Body of pancreas (tissue), 4 donors: ENCODE results near the gene CLSTN2. TPM values are rescaled to one million over a fixed set of nuclear protein-coding genes. Genes with fewer than 3 reads are reported as not detected.

Source experiments
- ATAC-seq: fragments of 150-250 bp; one replicate; pipeline ENCODE4 v1.9.1; 2016
- DNase-seq, 4 donors: peaks; one replicate each; pipeline ENCODE4 v3.0.0-alpha.2; 2019
- H3K27ac ChIP-seq, 4 donors: fragments of 200-600 bp; sonication (generic); 1 replicate in 3 of 4; 2 replicates in 1 of 4; pipeline versions ENCODE4 v1.5.1 to v1.6.1; 2016 to 2019; ENCODE audit warnings: mild to moderate bottlenecking in 1 of 4, mixed read lengths in 1 of 4, moderate library complexity in 1 of 4
- H3K27me3 ChIP-seq, 2 donors: fragments of 200-600 bp; sonication (generic); one replicate each; pipeline ENCODE4 v1.6.0; 2016; ENCODE audit warnings: mild to moderate bottlenecking in 1 of 2
- H3K36me3 ChIP-seq, 2 donors: fragments of 200-600 bp; sonication (generic); replicated peaks in 1 of 2; 2 replicates each; pipeline ENCODE4 v1.5.1; 2016; ENCODE audit warnings: low read depth in 2 of 2; ENCODE audit not compliant: insufficient read depth in 1 of 2
- H3K4me1 ChIP-seq: fragments of 200-600 bp; sonication (generic); one replicate; pipeline ENCODE4 v1.6.0; 2016
- H3K4me3 ChIP-seq, 2 donors: fragments of 200-600 bp; sonication (generic); 1 replicate in 1 of 2; 2 replicates in 1 of 2; pipeline ENCODE4 v1.5.1; 2016 to 2019
- H3K9me3 ChIP-seq, 3 donors: fragments of 200-600 bp; sonication (generic); 1 replicate in 2 of 3; 2 replicates in 1 of 3; pipeline ENCODE4 v1.5.1; 2016
- POLR2A ChIP-seq, 3 donors: fragments of 450-650 bp; IDR thresholded peaks; one replicate each; pipeline ENCODE4 v1.6.1; 2016; ENCODE audit warnings: antibody characterized with exemption in 3 of 3, mild to moderate bottlenecking in 2 of 3
- WGBS, 2 donors: methylation state at CpG; one replicate each; pipeline ENCODE4 v1.1.5; 2017; 5-methylcytosine and 5-hydroxymethylcytosine counted together
- intact Hi-C: fragments of 100-400 bp; cut with DNase I; formaldehyde crosslinking; loops from one replicate; pipeline ENCODE4 v1.15.1; 2023
- total RNA-seq, 2 donors: library from RNA; depleted of rRNA; stranded (reverse); fragments of >200 nt; gene quantifications; one replicate each; pipeline ENCODE4 v1.1.0, GENCODE V29; 2016
- TF ChIP-seq, protein P1 (sequence below), 7 experiments: fragments of 450-650 bp in 4 of 7; fragments of 200-600 bp in 3 of 7; sonication (generic) in 3 of 7; IDR thresholded peaks; one replicate each; pipeline ENCODE4 v1.5.1; 2016 to 2019; ENCODE audit warnings: antibody characterized with exemption in 7 of 7

Gene CLSTN2
- total RNA-seq, 2 donors from 2014 or later = 14.5 to 14.8 TPM

- TF ChIP-seq POLR2A (IDR thresholded peaks at IDR 0.05) = no peak
- TF ChIP-seq, protein P1, sequence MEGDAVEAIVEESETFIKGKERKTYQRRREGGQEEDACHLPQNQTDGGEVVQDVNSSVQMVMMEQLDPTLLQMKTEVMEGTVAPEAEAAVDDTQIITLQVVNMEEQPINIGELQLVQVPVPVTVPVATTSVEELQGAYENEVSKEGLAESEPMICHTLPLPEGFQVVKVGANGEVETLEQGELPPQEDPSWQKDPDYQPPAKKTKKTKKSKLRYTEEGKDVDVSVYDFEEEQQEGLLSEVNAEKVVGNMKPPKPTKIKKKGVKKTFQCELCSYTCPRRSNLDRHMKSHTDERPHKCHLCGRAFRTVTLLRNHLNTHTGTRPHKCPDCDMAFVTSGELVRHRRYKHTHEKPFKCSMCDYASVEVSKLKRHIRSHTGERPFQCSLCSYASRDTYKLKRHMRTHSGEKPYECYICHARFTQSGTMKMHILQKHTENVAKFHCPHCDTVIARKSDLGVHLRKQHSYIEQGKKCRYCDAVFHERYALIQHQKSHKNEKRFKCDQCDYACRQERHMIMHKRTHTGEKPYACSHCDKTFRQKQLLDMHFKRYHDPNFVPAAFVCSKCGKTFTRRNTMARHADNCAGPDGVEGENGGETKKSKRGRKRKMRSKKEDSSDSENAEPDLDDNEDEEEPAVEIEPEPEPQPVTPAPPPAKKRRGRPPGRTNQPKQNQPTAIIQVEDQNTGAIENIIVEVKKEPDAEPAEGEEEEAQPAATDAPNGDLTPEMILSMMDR (IDR thresholded peaks at IDR 0.05) = no peak
These were observed 143.4 kb downstream of the CLSTN2 start for GRCh38 chr3:140078343-140078742.

DNA sequence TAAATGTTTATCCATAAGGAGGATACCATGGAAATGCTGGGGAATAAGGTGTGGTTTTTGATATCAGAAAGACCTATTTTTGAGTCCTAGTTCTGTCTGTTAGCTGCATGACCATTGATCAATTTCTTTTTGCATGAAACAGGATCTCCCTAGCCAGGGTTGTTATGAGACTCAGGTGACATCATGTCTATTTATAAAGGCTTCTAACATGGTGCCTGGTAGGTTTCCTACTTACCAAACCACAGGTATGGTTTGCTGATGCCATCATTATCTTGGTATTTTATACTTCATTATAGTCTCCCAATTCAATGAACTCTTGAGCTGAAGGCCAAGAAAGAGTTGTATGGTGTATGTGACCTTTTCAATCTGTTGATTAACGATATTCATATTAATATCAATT is 144.0 kb downstream of the CLSTN2 start:
- H3K36me3 ChIP-seq = no peaks in the 10 kb centered on the region
- TF ChIP-seq, protein P1 (IDR thresholded peaks at IDR 0.05) = no peak
- no peak for TF ChIP-seq POLR2A (IDR thresholded peaks at IDR 0.05)
- ATAC-seq = no peak
- DNase-seq = no peak
- H3K4me3 ChIP-seq = no peak overlapping the region
- WGBS, 2 donors = 81 to 97% methylated on average over 1 of the region's 1 CpG
- intact Hi-C loops = no loop called here
- H3K9me3 ChIP-seq = no peaks in the 10 kb centered on the region
- H3K27ac ChIP-seq = no peak overlapping the region
- H3K27me3 ChIP-seq = no peaks in the 10 kb centered on the region
- no peaks in the 10 kb centered on the region for H3K4me1 ChIP-seq

More at GRCh38 chr3:140078343-140078742, 143.4 kb downstream of the CLSTN2 start:
- ATAC-seq (no peak), DNase-seq (no peak)
- WGBS, 2 donors = 52 to 57% methylated on average over 4 of the region's 4 CpGs
- Histone ChIP-seq H3K36me3 (no peaks in the 10 kb centered on the region), H3K4me3 (no peak overlapping the region), H3K9me3 (no peaks in the 10 kb centered on the region), H3K27ac (no peak overlapping the region), H3K27me3 (no peaks in the 10 kb centered on the region), H3K4me1 (no peaks in the 10 kb centered on the region)
- intact Hi-C loops = no loop called here

GRCh38 chr3:140081887-140082286 is 146.9 kb downstream of the CLSTN2 start:
- WGBS, 2 donors = 65 to 85% methylated on average over 1 of the region's 1 CpG
- Histone ChIP-seq H3K36me3 (no peaks in the 10 kb centered on the region), H3K4me3 (no peak overlapping the region), H3K9me3 (no peaks in the 10 kb centered on the region), H3K4me1 (peaks cover 11% of the 10 kb centered on the region), H3K27ac (no peak overlapping the region), H3K27me3 (no peaks in the 10 kb centered on the region)
- intact Hi-C loops = no loop called here
- DNase-seq (no peak), ATAC-seq (no peak)
- no peak for TF ChIP-seq POLR2A (IDR thresholded peaks at IDR 0.05)
- TF ChIP-seq, protein P1 (IDR thresholded peaks at IDR 0.05) = no peak

GRCh38 chr3:140085001-140085400 is 150.0 kb downstream of the CLSTN2 start:
- Histone ChIP-seq H3K27ac (no peak overlapping the region), H3K4me3 (no peak overlapping the region), H3K4me1 (peaks cover 22% of the 10 kb centered on the region), H3K36me3 (no peaks in the 10 kb centered on the region), H3K9me3 (no peaks in the 10 kb centered on the region), H3K27me3 (no peaks in the 10 kb centered on the region)
- ATAC-seq = no peak
- DNase-seq = no peak
- 76 to 83% methylated on average over 5 of the region's 5 CpGs for WGBS, 2 donors
- intact Hi-C loops = no loop called here
- no peak for TF ChIP-seq POLR2A (IDR thresholded peaks at IDR 0.05)
- TF ChIP-seq, protein P1 (IDR thresholded peaks at IDR 0.05) = no peak

- ATAC-seq = peak; percentile 81
- 16 to 27% methylated on average over 1 of the region's 1 CpG for WGBS, 2 donors
- H3K9me3 ChIP-seq = no peaks in the 10 kb centered on the region
- intact Hi-C loops = no loop called here
- H3K27me3 ChIP-seq = no peaks in the 10 kb centered on the region
- TF ChIP-seq, protein P1 (IDR thresholded peaks at IDR 0.05) = no peak
- no peak for TF ChIP-seq POLR2A (IDR thresholded peaks at IDR 0.05)
- H3K36me3 ChIP-seq = no peaks in the 10 kb centered on the region
- peaks cover 22% of the 10 kb centered on the region for H3K4me1 ChIP-seq
- H3K27ac ChIP-seq = peak overlapping the region in 1 of 4 donors; percentile 17
- DNase-seq = peak in 1 of 4 donors; percentile 18
- no peak overlapping the region for H3K4me3 ChIP-seq
These were observed 151.7 kb downstream of the CLSTN2 start for GRCh38 chr3:140086642-140087041.
